Measurements from ENCODE around the gene NR6A1. TPM values are rescaled to one million over a fixed set of nuclear protein-coding genes. Genes with fewer than 3 reads are reported as not detected.
A peak's percentile ranks its signal among the peaks of the same experiment; 100 is the strongest.

Gene NR6A1
- total and polyA plus RNA-seq, 10 donors, result 0.14 to 3.7 (median 1.9) TPM

DNA sequence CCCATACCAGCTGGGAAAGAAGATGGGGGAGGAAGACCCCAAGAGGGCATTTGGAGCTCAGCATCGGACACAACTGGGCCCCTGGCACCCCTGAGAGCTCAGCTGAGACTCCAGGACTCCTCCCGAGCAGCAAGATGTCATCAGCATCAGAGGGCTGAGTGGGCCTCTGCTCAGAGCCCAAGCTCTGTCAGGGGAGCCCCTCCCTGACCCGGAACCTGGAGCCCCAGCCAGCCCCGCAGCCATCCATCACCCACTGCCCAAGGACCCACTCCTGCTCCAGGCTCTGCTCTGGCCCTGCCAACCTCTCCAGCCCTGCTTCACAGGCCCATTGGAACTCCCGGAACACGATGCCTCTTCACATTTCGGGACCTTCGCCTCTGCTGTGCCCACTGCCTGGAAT is 273.7 kb downstream of the NR6A1 start:
- peaks cover 2 to 98% (median 44%) of the 10 kb centered on the region in 6 donors for H3K4me1 ChIP-seq
- H3K27me3 ChIP-seq (replicated peaks in 1 of 7), result peaks cover 0 to 38% (median 3%) of the 10 kb centered on the region in 7 donors
- DNase-seq, result no peak
- intact Hi-C loops (cut with DNase I; ENCODE audit: low total_unique reads), result loop anchor here (10.0 kb wide), 1 partner anchor 73 kb away; no protein-coding TSS in a partner anchor
- 59 to 91% (median 80%) methylated on average over 8 of the region's 8 CpGs for WGBS, 5 donors
- H3K27ac ChIP-seq, result peak overlapping the region; percentile 20 to 89 (median 70)
- peaks cover 0 to 19% (median 0%) of the 10 kb centered on the region in 6 donors for H3K36me3 ChIP-seq
- no peak for TF ChIP-seq POLR2A (IDR thresholded peaks at IDR 0.05)
- peak in 1 of 3 donors; percentile 40 for TF ChIP-seq POLR2AphosphoS5 (IDR thresholded peaks at IDR 0.05)
- TF ChIP-seq, protein P1, sequence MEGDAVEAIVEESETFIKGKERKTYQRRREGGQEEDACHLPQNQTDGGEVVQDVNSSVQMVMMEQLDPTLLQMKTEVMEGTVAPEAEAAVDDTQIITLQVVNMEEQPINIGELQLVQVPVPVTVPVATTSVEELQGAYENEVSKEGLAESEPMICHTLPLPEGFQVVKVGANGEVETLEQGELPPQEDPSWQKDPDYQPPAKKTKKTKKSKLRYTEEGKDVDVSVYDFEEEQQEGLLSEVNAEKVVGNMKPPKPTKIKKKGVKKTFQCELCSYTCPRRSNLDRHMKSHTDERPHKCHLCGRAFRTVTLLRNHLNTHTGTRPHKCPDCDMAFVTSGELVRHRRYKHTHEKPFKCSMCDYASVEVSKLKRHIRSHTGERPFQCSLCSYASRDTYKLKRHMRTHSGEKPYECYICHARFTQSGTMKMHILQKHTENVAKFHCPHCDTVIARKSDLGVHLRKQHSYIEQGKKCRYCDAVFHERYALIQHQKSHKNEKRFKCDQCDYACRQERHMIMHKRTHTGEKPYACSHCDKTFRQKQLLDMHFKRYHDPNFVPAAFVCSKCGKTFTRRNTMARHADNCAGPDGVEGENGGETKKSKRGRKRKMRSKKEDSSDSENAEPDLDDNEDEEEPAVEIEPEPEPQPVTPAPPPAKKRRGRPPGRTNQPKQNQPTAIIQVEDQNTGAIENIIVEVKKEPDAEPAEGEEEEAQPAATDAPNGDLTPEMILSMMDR (IDR thresholded peaks at IDR 0.05 in 8 of 11, conservative IDR thresholded peaks at IDR 0.05 in 3 of 11), result no peak
- peak overlapping the region in 5 of 8 donors; percentile 7 to 76 (median 30) for H3K4me3 ChIP-seq
- no peaks in the 10 kb centered on the region for H3K9me3 ChIP-seq

GRCh38 chr9:124496463-124496862 is 274.6 kb downstream of the NR6A1 start:
- Histone ChIP-seq H3K4me3 (peak overlapping the region in 3 of 8 donors; percentile 4 to 76 (median 67)), H3K9me3 (no peaks in the 10 kb centered on the region), H3K36me3 (peaks cover 0 to 19% (median 0%) of the 10 kb centered on the region in 6 donors), H3K27me3 (replicated peaks in 1 of 7) (peaks cover 0 to 28% (median 0%) of the 10 kb centered on the region in 7 donors), H3K27ac (peak overlapping the region in 6 of 8 donors; percentile 29 to 89 (median 76)), H3K4me1 (peaks cover 2 to 91% (median 45%) of the 10 kb centered on the region in 6 donors)
- 44 to 63% (median 54%) methylated on average over 5 to 15 of the region's 15 CpGs for WGBS, 5 donors
- intact Hi-C loops (cut with DNase I; ENCODE audit: low total_unique reads), result loop anchor here (10.0 kb wide), 1 partner anchor 72 kb away; no protein-coding TSS in a partner anchor
- TF ChIP-seq POLR2A (IDR thresholded peaks at IDR 0.05) (no peak), POLR2AphosphoS5 (IDR thresholded peaks at IDR 0.05) (peak in 2 of 3 donors; percentile 38 to 45)
- TF ChIP-seq, protein P1 (IDR thresholded peaks at IDR 0.05 in 8 of 11, conservative IDR thresholded peaks at IDR 0.05 in 3 of 11), result no peak
- DNase-seq, result no peak

GRCh38 chr9:124496075-124496449 is 275.0 kb downstream of the NR6A1 start:
- WGBS, 5 donors, result 21 to 43% (median 26%) methylated on average over 2 to 3 of the region's 3 CpGs
- DNase-seq, result no peak
- Histone ChIP-seq H3K27me3 (replicated peaks in 1 of 7) (peaks cover 0 to 26% (median 0%) of the 10 kb centered on the region in 7 donors), H3K36me3 (peaks cover 0 to 22% (median 0%) of the 10 kb centered on the region in 6 donors), H3K27ac (peak overlapping the region in 6 of 8 donors; percentile 38 to 89 (median 76)), H3K4me1 (peaks cover 2 to 91% (median 47%) of the 10 kb centered on the region in 6 donors), H3K9me3 (no peaks in the 10 kb centered on the region), H3K4me3 (peak overlapping the region in 3 of 8 donors; percentile 4 to 76 (median 67))
- intact Hi-C loops (cut with DNase I; ENCODE audit: low total_unique reads), result loop anchor here (10.0 kb wide), 1 partner anchor 71 kb away; no protein-coding TSS in a partner anchor
- TF ChIP-seq, protein P1 (IDR thresholded peaks at IDR 0.05 in 8 of 11, conservative IDR thresholded peaks at IDR 0.05 in 3 of 11), result no peak
- no peak for TF ChIP-seq POLR2A (IDR thresholded peaks at IDR 0.05)
- TF ChIP-seq POLR2AphosphoS5 (IDR thresholded peaks at IDR 0.05), result no peak
